Measurements from ENCODE around the gene SLC17A9.

Gene SLC17A9, protein sequence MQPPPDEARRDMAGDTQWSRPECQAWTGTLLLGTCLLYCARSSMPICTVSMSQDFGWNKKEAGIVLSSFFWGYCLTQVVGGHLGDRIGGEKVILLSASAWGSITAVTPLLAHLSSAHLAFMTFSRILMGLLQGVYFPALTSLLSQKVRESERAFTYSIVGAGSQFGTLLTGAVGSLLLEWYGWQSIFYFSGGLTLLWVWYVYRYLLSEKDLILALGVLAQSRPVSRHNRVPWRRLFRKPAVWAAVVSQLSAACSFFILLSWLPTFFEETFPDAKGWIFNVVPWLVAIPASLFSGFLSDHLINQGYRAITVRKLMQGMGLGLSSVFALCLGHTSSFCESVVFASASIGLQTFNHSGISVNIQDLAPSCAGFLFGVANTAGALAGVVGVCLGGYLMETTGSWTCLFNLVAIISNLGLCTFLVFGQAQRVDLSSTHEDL

DNA sequence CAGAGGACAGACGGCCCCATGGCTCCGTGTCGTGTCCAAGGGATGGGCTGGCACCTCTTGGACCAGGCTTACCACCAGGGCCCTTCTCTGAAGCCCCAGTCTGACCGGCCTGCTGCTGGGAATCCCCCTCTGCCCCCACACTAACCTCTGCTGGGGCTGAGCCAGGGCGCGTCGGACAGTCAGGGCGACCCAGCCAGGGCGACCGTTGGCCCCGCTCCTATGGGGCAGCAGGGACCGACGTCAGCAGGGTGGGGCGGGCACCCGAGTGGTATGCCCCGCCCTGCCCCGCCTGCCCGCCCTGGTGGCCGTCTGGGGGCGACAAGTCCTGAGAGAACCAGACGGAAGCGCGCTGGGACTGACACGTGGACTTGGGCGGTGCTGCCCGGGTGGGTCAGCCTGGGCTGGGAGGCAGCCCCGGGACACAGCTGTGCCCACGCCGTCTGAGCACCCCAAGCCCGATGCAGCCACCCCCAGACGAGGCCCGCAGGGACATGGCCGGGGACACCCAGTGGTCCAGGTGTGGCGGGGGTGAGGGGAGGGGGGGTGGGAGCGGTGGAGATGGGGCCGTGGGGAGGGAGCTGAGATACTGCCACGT, at the start of gene SLC17A9:
SLC17A9 (plus strand) TSS at position 337 of the 595 bp plus-strand sequence; CDS start at position 459, 122 bp downstream.
- Histone ChIP-seq H3K9ac (peak within 1 kb of the TSS; percentile 82 to 92 (median 87)), H3K9me3 (replicated peaks in 1 of 11) (peaks cover 4 to 20% (median 17%) of the 10 kb centered on the region in 11 experiments; a peak in 19 of 22 replicates), H3K4me3 (peak within 1 kb of the TSS; percentile 58 to 84 (median 76)), H3K4me2 (peak within 1 kb of the TSS; percentile 97 to 100 (median 100)), H3K36me3 (peaks cover 51 to 60% (median 54%) of the 10 kb centered on the region in 11 experiments), H3K4me1 (peaks cover 57 to 80% (median 69%) of the 10 kb centered on the region in 10 experiments), H4K20me1 (peaks cover 26 to 68% (median 37%) of the 10 kb centered on the region in 11 experiments; a peak in 21 of 22 replicates), H3K27me3 (no peaks in the 10 kb centered on the region), H3K27ac (peak within 1 kb of the TSS; percentile 80 to 94 (median 87))
- TF ChIP-seq Cebpa-rat (IDR thresholded peaks at IDR 0.05): no peak

DNA sequence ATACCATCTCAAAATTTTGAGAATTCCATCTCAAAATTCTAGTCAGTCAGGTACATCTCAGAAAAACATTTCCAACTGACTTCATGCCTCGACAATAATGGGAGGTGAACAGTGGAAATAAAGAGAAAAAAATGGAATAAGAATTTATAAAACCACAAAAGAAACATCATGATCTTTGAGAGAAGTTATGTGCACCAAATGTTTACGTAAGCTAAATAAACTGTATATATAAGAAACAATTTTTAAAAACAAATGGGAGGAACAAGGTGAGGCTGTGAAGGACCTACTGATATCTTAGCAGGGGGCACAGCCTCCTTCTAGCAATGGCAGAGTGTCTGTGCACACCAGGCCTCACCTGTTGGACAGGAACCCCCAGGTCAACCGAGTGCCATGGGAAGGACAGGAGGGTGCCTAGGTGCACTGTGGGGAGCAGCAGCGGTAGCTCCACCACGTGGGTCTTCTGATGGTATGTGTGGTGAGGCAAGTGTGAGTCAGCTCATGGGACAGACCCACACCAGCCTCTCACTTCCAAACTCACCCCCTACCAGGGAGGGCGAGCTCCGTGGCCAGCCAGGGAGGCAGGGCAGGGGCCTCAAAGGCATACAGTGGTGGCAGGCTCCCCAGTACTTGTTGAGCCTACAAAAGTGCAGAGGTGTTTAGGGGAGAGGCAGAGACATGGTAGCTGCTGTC, 49.4 kb upstream of the SLC17A9 start:
- H3K9me3 ChIP-seq (replicated peaks in 1 of 11): no peaks in the 10 kb centered on the region
- H4K20me1 ChIP-seq: peaks cover 54 to 98% (median 91%) of the 10 kb centered on the region in 11 experiments
- no peak overlapping the region for H3K4me2 ChIP-seq
- H3K27ac ChIP-seq: no peak overlapping the region
- H3K4me3 ChIP-seq: no peak overlapping the region
- H3K9ac ChIP-seq: no peak overlapping the region
- no peak for TF ChIP-seq Cebpa-rat (IDR thresholded peaks at IDR 0.05)
- H3K27me3 ChIP-seq: no peaks in the 10 kb centered on the region
- peaks cover 22 to 38% (median 32%) of the 10 kb centered on the region in 10 experiments for H3K4me1 ChIP-seq
- H3K36me3 ChIP-seq: peaks cover 67 to 75% (median 72%) of the 10 kb centered on the region in 11 experiments

DNA sequence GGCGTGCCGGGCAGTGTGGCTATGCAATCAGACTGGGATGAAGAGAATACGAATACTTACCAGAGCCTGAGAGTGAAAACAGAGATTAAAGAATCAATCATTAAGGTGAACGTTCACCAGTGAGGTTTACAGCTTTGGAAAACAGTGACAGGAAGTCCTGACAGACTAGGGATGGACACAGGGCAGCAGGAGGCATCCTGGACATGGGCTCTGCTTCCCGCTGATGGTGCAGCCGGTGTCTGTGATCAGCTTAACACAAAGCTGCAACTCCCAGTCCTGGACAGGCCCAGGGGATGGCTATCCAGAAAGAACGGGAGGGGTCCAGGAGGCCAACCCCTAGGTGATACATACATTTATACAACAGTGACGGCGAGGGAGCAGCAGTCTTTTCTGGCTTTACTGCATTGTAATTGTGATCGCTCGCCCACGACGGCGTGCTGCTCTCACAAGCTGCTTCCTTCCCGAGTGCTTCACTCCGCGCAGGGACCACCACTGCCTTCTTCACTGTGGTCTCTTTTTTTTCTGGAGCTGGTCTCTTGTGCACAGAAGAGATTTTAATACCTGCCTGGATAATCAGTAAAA, 46.9 kb upstream of the SLC17A9 start:
- no peak overlapping the region for H3K27ac ChIP-seq
- TF ChIP-seq Cebpa-rat (IDR thresholded peaks at IDR 0.05): no peak
- no peak overlapping the region for H3K4me2 ChIP-seq
- H3K9me3 ChIP-seq (replicated peaks in 1 of 11): no peaks in the 10 kb centered on the region
- peaks cover 6 to 30% (median 9%) of the 10 kb centered on the region in 10 experiments; a peak in 19 of 20 replicates for H3K4me1 ChIP-seq
- no peak overlapping the region for H3K4me3 ChIP-seq
- H4K20me1 ChIP-seq: peaks cover 70 to 99% (median 92%) of the 10 kb centered on the region in 11 experiments
- H3K27me3 ChIP-seq: no peaks in the 10 kb centered on the region
- H3K36me3 ChIP-seq: peaks cover 93 to 99% (median 97%) of the 10 kb centered on the region in 11 experiments
- no peak overlapping the region for H3K9ac ChIP-seq

DNA sequence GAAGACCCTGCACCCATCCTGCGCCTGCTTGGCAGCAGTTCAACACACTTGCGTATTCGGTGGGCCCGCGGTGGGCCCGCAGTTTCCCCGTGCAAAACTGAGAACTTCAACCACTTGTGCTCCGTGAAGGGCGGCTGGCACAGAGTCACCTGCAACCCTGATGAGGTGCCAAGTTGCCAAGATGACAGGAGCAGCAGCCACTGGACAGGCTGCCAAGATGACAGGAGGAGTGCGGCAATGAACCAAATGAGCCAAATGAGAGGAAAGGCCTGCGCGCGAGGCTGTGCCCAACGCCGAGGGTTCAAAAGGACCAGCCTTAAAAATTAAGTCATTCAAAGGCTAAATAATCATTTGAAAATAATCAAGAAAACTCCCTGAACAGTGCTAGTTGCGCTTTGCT, 46.3 kb upstream of the SLC17A9 start:
- Histone ChIP-seq H3K4me2 (no peak overlapping the region), H3K9ac (no peak overlapping the region), H3K4me3 (no peak overlapping the region), H3K4me1 (peaks cover under 1 to 24% (median 3%) of the 10 kb centered on the region in 10 experiments; a peak in 15 of 20 replicates), H3K36me3 (peaks cover 98 to 100% (median 100%) of the 10 kb centered on the region in 11 experiments), H3K27ac (no peak overlapping the region), H3K27me3 (no peaks in the 10 kb centered on the region), H4K20me1 (peaks cover 71 to 99% (median 92%) of the 10 kb centered on the region in 11 experiments), H3K9me3 (replicated peaks in 1 of 11) (no peaks in the 10 kb centered on the region)
- no peak for TF ChIP-seq Cebpa-rat (IDR thresholded peaks at IDR 0.05)

DNA sequence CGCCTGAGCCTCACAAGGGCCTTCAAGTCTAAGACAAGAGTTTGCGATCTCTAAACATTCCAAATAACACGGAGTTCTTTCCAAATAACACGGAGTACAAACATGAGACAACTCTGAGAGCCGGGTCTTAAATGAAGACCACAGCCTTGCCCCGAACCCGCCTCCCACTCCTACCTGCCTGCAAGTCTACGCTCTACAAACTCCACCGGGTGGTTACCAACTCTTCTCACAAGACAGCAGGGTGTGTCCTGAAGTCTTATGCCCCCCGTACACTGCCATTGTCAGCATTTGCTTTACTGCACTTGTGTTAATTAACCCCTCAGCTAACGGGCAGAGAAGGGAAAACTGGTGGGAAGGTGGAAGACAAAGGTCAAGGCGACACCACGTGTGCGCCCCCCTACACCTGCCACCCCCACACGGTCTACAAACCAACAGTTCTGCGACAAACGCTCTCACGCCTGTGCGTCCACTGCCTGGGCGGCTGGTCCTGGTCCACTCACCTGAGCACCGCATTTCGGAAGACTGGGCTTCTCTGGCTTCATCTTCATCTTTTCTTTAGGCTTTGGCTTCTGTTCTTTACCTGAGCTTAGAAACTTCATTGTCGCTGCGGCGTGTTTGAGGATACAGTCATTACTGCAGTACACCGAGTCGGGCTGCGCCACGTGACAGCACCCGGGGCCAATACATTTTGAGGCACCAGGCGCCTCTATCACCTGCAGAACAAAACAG, 45.7 kb upstream of the SLC17A9 start:
- Histone ChIP-seq H3K27ac (no peak overlapping the region), H3K4me3 (no peak overlapping the region), H3K4me2 (no peak overlapping the region), H3K4me1 (peaks cover 0 to 23% (median 1%) of the 10 kb centered on the region in 10 experiments; a peak in 8 of 20 replicates), H3K27me3 (no peaks in the 10 kb centered on the region), H3K9me3 (replicated peaks in 1 of 11) (no peaks in the 10 kb centered on the region), H3K36me3 (peaks cover 100% of the 10 kb centered on the region in 11 experiments), H3K9ac (no peak overlapping the region), H4K20me1 (peaks cover 75 to 99% (median 92%) of the 10 kb centered on the region in 11 experiments)
- TF ChIP-seq Cebpa-rat (IDR thresholded peaks at IDR 0.05): no peak

DNA sequence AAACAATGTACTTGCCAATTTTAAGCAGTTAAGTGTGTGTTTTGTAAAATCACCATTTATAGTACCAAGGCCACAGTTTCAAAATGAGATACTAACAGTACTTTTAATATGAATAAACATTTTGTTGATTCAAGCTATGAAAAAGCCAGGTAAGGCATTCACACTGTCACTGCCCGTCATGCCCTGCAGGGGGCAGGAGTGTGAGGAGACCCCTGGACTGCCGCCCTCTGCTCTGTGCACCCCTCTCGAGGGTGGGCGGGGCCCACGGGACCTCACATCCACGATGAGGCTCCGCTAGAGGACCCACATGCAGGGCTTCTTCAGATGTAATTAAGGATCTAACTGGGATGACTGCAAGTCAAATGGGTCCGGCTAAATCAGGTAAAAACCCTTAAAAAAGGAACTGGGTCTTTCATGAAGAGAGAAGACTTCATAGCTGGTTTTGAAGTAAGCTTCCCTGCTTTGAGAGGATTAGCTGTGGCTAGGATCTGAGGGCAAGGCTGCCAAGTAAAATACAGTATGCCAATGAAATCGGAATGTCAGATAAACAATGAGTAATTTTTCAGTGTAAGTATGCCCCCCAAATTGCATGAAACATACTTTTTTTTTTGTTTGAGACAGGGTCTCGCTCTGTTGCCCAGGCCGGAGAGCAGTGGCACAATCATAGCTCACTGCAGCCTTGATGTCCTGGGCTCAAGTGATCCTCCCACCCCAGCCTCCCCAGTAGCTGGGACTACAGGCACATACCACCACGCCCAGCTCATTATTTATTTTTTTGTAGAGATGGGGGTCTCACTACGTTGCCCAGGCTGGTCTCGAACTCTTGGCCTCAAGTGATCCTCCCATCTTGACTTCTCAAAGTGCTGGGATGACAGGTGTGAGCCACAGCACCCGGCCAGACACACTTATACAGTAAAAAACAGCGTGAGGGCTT, 44.9 kb upstream of the SLC17A9 start:
- no peak overlapping the region for H3K27ac ChIP-seq
- no peak for TF ChIP-seq Cebpa-rat (IDR thresholded peaks at IDR 0.05)
- H3K4me1 ChIP-seq: peaks cover 0 to 23% (median 7%) of the 10 kb centered on the region in 10 experiments; a peak in 8 of 20 replicates
- no peak overlapping the region for H3K4me3 ChIP-seq
- H3K36me3 ChIP-seq: peaks cover 100% of the 10 kb centered on the region in 11 experiments
- H3K4me2 ChIP-seq: no peak overlapping the region; a peak in 2 of 22 replicates
- 0 out of 22 replicates have a peak overlapping the region, but pooled peaks of 1 of the 11 experiments have one; percentile 7 for H3K9ac ChIP-seq
- no peaks in the 10 kb centered on the region for H3K9me3 ChIP-seq (replicated peaks in 1 of 11)
- peaks cover 84 to 100% (median 95%) of the 10 kb centered on the region in 11 experiments for H4K20me1 ChIP-seq
- no peaks in the 10 kb centered on the region for H3K27me3 ChIP-seq

DNA sequence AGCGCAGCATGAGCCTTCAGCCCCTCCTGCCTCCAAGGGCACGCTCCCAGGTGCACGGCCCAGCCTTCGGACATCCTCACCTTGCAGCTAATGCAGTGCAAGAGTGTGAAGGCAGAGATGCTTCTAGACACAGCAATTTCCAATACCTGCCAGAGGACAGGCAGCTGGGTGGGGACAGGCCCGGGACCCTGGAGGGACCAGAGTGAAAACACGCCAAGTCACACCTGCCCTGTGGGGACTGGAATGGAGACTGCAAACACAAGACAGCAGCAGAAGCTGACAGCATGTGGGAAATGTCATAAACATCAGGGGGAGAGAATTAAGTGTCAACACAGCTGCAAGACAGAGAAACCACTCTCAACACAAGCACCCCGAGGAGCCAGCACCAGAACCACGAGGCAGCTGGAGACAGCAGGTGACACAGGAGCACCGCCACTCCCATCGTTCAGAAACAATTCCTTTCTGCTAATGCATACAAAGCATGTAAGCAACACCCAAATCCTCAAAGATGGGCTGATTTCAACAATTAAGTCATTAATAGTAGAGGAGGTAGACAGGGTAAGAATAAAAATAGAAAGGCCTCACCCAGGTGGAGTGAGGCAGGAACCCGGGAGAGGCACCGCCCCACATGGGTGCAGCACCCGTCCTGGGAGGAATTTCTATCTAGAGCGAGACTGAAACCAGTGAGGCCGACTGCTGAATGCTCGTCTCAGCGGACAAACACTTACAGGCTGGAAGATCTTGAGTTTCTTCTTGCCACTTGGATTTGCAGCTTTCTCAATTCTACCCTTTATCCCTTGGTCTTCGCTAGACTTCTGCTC, 43.3 kb upstream of the SLC17A9 start:
- no peaks in the 10 kb centered on the region for H3K27me3 ChIP-seq
- peaks cover 91 to 100% (median 97%) of the 10 kb centered on the region in 11 experiments for H4K20me1 ChIP-seq
- H3K9ac ChIP-seq: no peak overlapping the region
- no peaks in the 10 kb centered on the region for H3K9me3 ChIP-seq (replicated peaks in 1 of 11)
- H3K36me3 ChIP-seq: peaks cover 98 to 100% (median 100%) of the 10 kb centered on the region in 11 experiments
- 0 out of 22 replicates have a peak overlapping the region, but pooled peaks of 1 of the 11 experiments have one; percentile 0 for H3K4me2 ChIP-seq
- H3K4me1 ChIP-seq: peaks cover 2 to 30% (median 10%) of the 10 kb centered on the region in 10 experiments; a peak in 17 of 20 replicates
- no peak overlapping the region for H3K4me3 ChIP-seq
- H3K27ac ChIP-seq: no peak overlapping the region
- no peak for TF ChIP-seq Cebpa-rat (IDR thresholded peaks at IDR 0.05)
